Suprapubic skin (tissue), 4 donors: Measurements from ENCODE around the gene HOXB3. TPM values are rescaled to one million over a fixed set of nuclear protein-coding genes. Genes with fewer than 3 reads are reported as not detected.

Source experiments
- DNase-seq, 2 donors: peaks; one replicate each; pipeline ENCODE4 v3.0.0-alpha.2; 2019; ENCODE audit warnings: low spot score in 2 of 2
- H3K27ac ChIP-seq: fragments of 200-600 bp; sonication (generic); one replicate; pipeline ENCODE4 v1.5.1; 2019
- H3K27me3 ChIP-seq: fragments of 200-600 bp; sonication (generic); one replicate; pipeline ENCODE4 v1.5.1; 2019
- H3K36me3 ChIP-seq: fragments of 200-600 bp; sonication (generic); one replicate; pipeline ENCODE4 v1.5.1; 2019
- H3K4me1 ChIP-seq: fragments of 200-600 bp; sonication (generic); one replicate; pipeline ENCODE4 v1.5.1; 2019
- H3K4me3 ChIP-seq: fragments of 200-600 bp; sonication (generic); one replicate; pipeline ENCODE4 v1.5.1; 2019; ENCODE audit warnings: mild to moderate bottlenecking
- H3K9me3 ChIP-seq: fragments of 200-600 bp; sonication (generic); one replicate; pipeline ENCODE4 v1.5.1; 2019
- CTCF ChIP-seq, 2 donors: fragments of 200-600 bp in 1 of 2; fragments of 450-650 bp in 1 of 2; sonication (generic) in 1 of 2; IDR thresholded peaks; one replicate each; pipeline ENCODE4 v1.5.1; 2016 to 2019; ENCODE audit warnings: antibody characterized with exemption in 2 of 2, mild to moderate bottlenecking in 1 of 2, moderate library complexity in 1 of 2
- EP300 ChIP-seq: sonication (generic); formaldehyde crosslinking; IDR thresholded peaks from one replicate; pipeline ENCODE4 v1.6.1; 2017; ENCODE audit warnings: antibody characterized with exemption
- POLR2A ChIP-seq, 2 donors: fragments of 450-650 bp; IDR thresholded peaks; one replicate each; pipeline ENCODE4 v1.6.1; 2017; ENCODE audit warnings: antibody characterized with exemption in 2 of 2, mild to moderate bottlenecking in 2 of 2, moderate library complexity in 2 of 2
- POLR2AphosphoS5 ChIP-seq, 3 donors: sonication (generic); formaldehyde crosslinking; IDR thresholded peaks; one replicate each; pipeline ENCODE4 v1.6.1; 2017; ENCODE audit warnings: antibody characterized with exemption in 3 of 3
- WGBS: methylation state at CpG from one replicate; pipeline ENCODE4 v1.1.5; 2018; 5-methylcytosine and 5-hydroxymethylcytosine counted together
- total RNA-seq, 4 donors: library from RNA; depleted of rRNA; stranded (reverse); fragments of >200 nt; gene quantifications; one replicate each; pipeline ENCODE4 v1.1.0, GENCODE V29; 2016

Gene HOXB3
- total RNA-seq, 4 donors from 2014 or later, result 2.3 to 20.8 (median 3.9) TPM

- TF ChIP-seq POLR2A (IDR thresholded peaks at IDR 0.05) (no peak), POLR2AphosphoS5 (IDR thresholded peaks at IDR 0.05) (no peak), EP300 (no peak), CTCF (IDR thresholded peaks at IDR 0.05) (no peak)
- H3K9me3 ChIP-seq, result no peaks in the 10 kb centered on the region
- peak overlapping the region; percentile 27 for H3K4me3 ChIP-seq
- no peak overlapping the region for H3K27ac ChIP-seq
- peaks cover 25% of the 10 kb centered on the region for H3K4me1 ChIP-seq
- peaks cover 23% of the 10 kb centered on the region for H3K27me3 ChIP-seq
- 25% methylated on average over 54 of the region's 59 CpGs for WGBS
- no peaks in the 10 kb centered on the region for H3K36me3 ChIP-seq
- DNase-seq, result no peak
Observed at GRCh38 chr17:48526608-48527546, 63.2 kb downstream of the HOXB3 start.

GRCh38 chr17:48523010-48523409 lies 67.0 kb downstream of the HOXB3 start:
- no peak for DNase-seq
- peaks cover 29% of the 10 kb centered on the region for H3K27me3 ChIP-seq
- no peak for TF ChIP-seq CTCF (IDR thresholded peaks at IDR 0.05)
- TF ChIP-seq EP300, result no peak
- no peak for TF ChIP-seq POLR2AphosphoS5 (IDR thresholded peaks at IDR 0.05)
- TF ChIP-seq POLR2A (IDR thresholded peaks at IDR 0.05), result no peak
- H3K36me3 ChIP-seq, result no peaks in the 10 kb centered on the region
- H3K4me1 ChIP-seq, result peaks cover 9% of the 10 kb centered on the region
- H3K9me3 ChIP-seq, result no peaks in the 10 kb centered on the region
- H3K27ac ChIP-seq, result no peak overlapping the region
- H3K4me3 ChIP-seq, result no peak overlapping the region
- WGBS, result 48% methylated on average over 6 of the region's 6 CpGs

GRCh38 chr17:48522031-48522653 lies 67.9 kb downstream of the HOXB3 start:
- WGBS, result 56% methylated on average over 8 of the region's 8 CpGs
- Histone ChIP-seq H3K4me1 (peaks cover 8% of the 10 kb centered on the region), H3K9me3 (no peaks in the 10 kb centered on the region), H3K27ac (no peak overlapping the region), H3K27me3 (peaks cover 27% of the 10 kb centered on the region), H3K4me3 (no peak overlapping the region), H3K36me3 (no peaks in the 10 kb centered on the region)
- DNase-seq, result no peak
- TF ChIP-seq CTCF (IDR thresholded peaks at IDR 0.05), result no peak
- TF ChIP-seq EP300, result no peak
- TF ChIP-seq POLR2AphosphoS5 (IDR thresholded peaks at IDR 0.05), result no peak
- no peak for TF ChIP-seq POLR2A (IDR thresholded peaks at IDR 0.05)

- DNase-seq, result no peak
- no peaks in the 10 kb centered on the region for H3K36me3 ChIP-seq
- WGBS, result 63% methylated on average over 1 of the region's 1 CpG
- no peaks in the 10 kb centered on the region for H3K4me1 ChIP-seq
- H3K27me3 ChIP-seq, result peaks cover 21% of the 10 kb centered on the region
- no peaks in the 10 kb centered on the region for H3K9me3 ChIP-seq
- TF ChIP-seq POLR2A (IDR thresholded peaks at IDR 0.05), result no peak
- no peak for TF ChIP-seq CTCF (IDR thresholded peaks at IDR 0.05)
- TF ChIP-seq EP300, result no peak
- no peak for TF ChIP-seq POLR2AphosphoS5 (IDR thresholded peaks at IDR 0.05)
- H3K27ac ChIP-seq, result no peak overlapping the region
- H3K4me3 ChIP-seq, result no peak overlapping the region
Observed at GRCh38 chr17:48520631-48521079, 69.4 kb downstream of the HOXB3 start.

- 78% methylated on average over 5 of the region's 5 CpGs for WGBS
- Histone ChIP-seq H3K36me3 (no peaks in the 10 kb centered on the region), H3K4me1 (no peaks in the 10 kb centered on the region), H3K27me3 (peaks cover 15% of the 10 kb centered on the region), H3K4me3 (no peak overlapping the region), H3K27ac (no peak overlapping the region), H3K9me3 (no peaks in the 10 kb centered on the region)
- TF ChIP-seq CTCF (IDR thresholded peaks at IDR 0.05) (no peak), POLR2AphosphoS5 (IDR thresholded peaks at IDR 0.05) (no peak), POLR2A (IDR thresholded peaks at IDR 0.05) (no peak), EP300 (no peak)
- DNase-seq, result no peak
Observed at GRCh38 chr17:48519427-48519826, 70.6 kb downstream of the HOXB3 start.
